ENCODE results near the gene SPO11.
"Not testable (repeated sequence)": the region's sequence is repeated elsewhere in the genome, so short reads cannot be mapped to it uniquely, and the experiment has no call there.

The SPO11 gene

GRCh38 chr20:57342829-57343228 lies 13.2 kb downstream of the SPO11 start:
- DNase-seq (ENCODE audit: extremely low read depth, insufficient read length) = no peak
- H3K27me3 ChIP-seq (replicated peaks; ENCODE audit: control insufficient read depth, insufficient read depth, low read length) = no peaks in the 10 kb centered on the region
- no peak overlapping the region for H3K4me3 ChIP-seq (replicated peaks; ENCODE audit: low read depth, low read length)
- no peak for TF ChIP-seq CTCF (IDR thresholded peaks at IDR 0.05; ENCODE audit: insufficient read depth, low read length, poor library complexity, severe bottlenecking)
- H3K36me3 ChIP-seq (ENCODE audit: control insufficient read depth, insufficient read depth, low read length) = no peaks in the 10 kb centered on the region

- peak; percentile 77 for TF ChIP-seq CTCF (IDR thresholded peaks at IDR 0.05; ENCODE audit: insufficient read depth, low read length, poor library complexity, severe bottlenecking)
- no peak for DNase-seq (ENCODE audit: extremely low read depth, insufficient read length)
- no peak overlapping the region for H3K4me3 ChIP-seq (replicated peaks; ENCODE audit: low read depth, low read length)
- H3K36me3 ChIP-seq (ENCODE audit: control insufficient read depth, insufficient read depth, low read length) = no peaks in the 10 kb centered on the region
- H3K27me3 ChIP-seq (replicated peaks; ENCODE audit: control insufficient read depth, insufficient read depth, low read length) = no peaks in the 10 kb centered on the region
Measured at GRCh38 chr20:57346477-57346876, 16.9 kb downstream of the SPO11 start.

GRCh38 chr20:57347393-57347792 lies 17.8 kb downstream of the SPO11 start:
- DNase-seq (ENCODE audit: extremely low read depth, insufficient read length) = no peak
- no peaks in the 10 kb centered on the region for H3K27me3 ChIP-seq (replicated peaks; ENCODE audit: control insufficient read depth, insufficient read depth, low read length)
- no peak for TF ChIP-seq CTCF (IDR thresholded peaks at IDR 0.05; ENCODE audit: insufficient read depth, low read length, poor library complexity, severe bottlenecking)
- no peak overlapping the region for H3K4me3 ChIP-seq (replicated peaks; ENCODE audit: low read depth, low read length)
- no peaks in the 10 kb centered on the region for H3K36me3 ChIP-seq (ENCODE audit: control insufficient read depth, insufficient read depth, low read length)

GRCh38 chr20:57348200-57348921 lies 18.8 kb downstream of the SPO11 start:
- not testable (repeated sequence) for H3K4me3 ChIP-seq (replicated peaks; ENCODE audit: low read depth, low read length); DNase-seq (ENCODE audit: extremely low read depth, insufficient read length); H3K27me3 ChIP-seq (replicated peaks; ENCODE audit: control insufficient read depth, insufficient read depth, low read length); H3K36me3 ChIP-seq (ENCODE audit: control insufficient read depth, insufficient read depth, low read length)

- not testable (repeated sequence) for H3K4me3 ChIP-seq (replicated peaks; ENCODE audit: low read depth, low read length); DNase-seq (ENCODE audit: extremely low read depth, insufficient read length); H3K27me3 ChIP-seq (replicated peaks; ENCODE audit: control insufficient read depth, insufficient read depth, low read length); H3K36me3 ChIP-seq (ENCODE audit: control insufficient read depth, insufficient read depth, low read length)
Measured at GRCh38 chr20:57348922-57349574, 19.4 kb downstream of the SPO11 start.

- DNase-seq (ENCODE audit: extremely low read depth, insufficient read length) = peak; percentile 17
- TF ChIP-seq CTCF (IDR thresholded peaks at IDR 0.05; ENCODE audit: insufficient read depth, low read length, poor library complexity, severe bottlenecking) = no peak
- H3K4me3 ChIP-seq (replicated peaks; ENCODE audit: low read depth, low read length) = no peak overlapping the region
- H3K27me3 ChIP-seq (replicated peaks; ENCODE audit: control insufficient read depth, insufficient read depth, low read length) = no peaks in the 10 kb centered on the region
- H3K36me3 ChIP-seq (ENCODE audit: control insufficient read depth, insufficient read depth, low read length) = peaks cover 5% of the 10 kb centered on the region
Measured at GRCh38 chr20:57350081-57350710, 20.6 kb downstream of the SPO11 start.

- not testable (repeated sequence) for H3K27me3 ChIP-seq (replicated peaks; ENCODE audit: control insufficient read depth, insufficient read depth, low read length); H3K36me3 ChIP-seq (ENCODE audit: control insufficient read depth, insufficient read depth, low read length); DNase-seq (ENCODE audit: extremely low read depth, insufficient read length)
- peak overlapping the region; percentile 85 for H3K4me3 ChIP-seq (replicated peaks; ENCODE audit: low read depth, low read length)
Measured at GRCh38 chr20:57350726-57351041, 21.1 kb downstream of the SPO11 start.
